ENCODE results near the gene SMCHD1. TPM values are rescaled to one million over a fixed set of nuclear protein-coding genes. Genes with fewer than 3 reads are reported as not detected.

The SMCHD1 gene
- total RNA-seq, 1 experiment from 2014 or later, result 48.6 TPM

GRCh38 chr18:2683055-2683454 lies 27.5 kb downstream of the SMCHD1 start:
- no peaks in the 10 kb centered on the region for H3K9me2 ChIP-seq (ENCODE audit: insufficient read depth)
- H2AFZ ChIP-seq (ENCODE audit: low read depth, low read length, poor library complexity, severe bottlenecking), result no peak overlapping the region
- peaks cover 5 to 38% of the 10 kb centered on the region in 2 experiments; a peak in 3 of 4 replicates for H3K36me3 ChIP-seq (ENCODE audit: control insufficient read depth in 1 of 2, insufficient read depth in 2 of 2, low read length in 2 of 2)
- CTCF ChIA-PET, result no interaction called here
- H3K9me3 ChIP-seq (ENCODE audit: control insufficient read depth in 1 of 2, insufficient read depth in 1 of 2, low read depth in 1 of 2, low read length in 2 of 2), result peaks cover 11 to 12% of the 10 kb centered on the region in 2 experiments; a peak in 3 of 4 replicates
- no peak overlapping the region for H3K4me3 ChIP-seq (replicated peaks in 1 of 2; ENCODE audit: low read depth in 1 of 2, low read length in 2 of 2)
- peaks cover 2% of the 10 kb centered on the region; the same call in 1 of the 2 replicates for H4K20me1 ChIP-seq (ENCODE audit: insufficient read depth)
- DNase-seq (ENCODE audit: low read depth, low spot score) (no peak), ATAC-seq (no peak)
- H3K27ac ChIP-seq (ENCODE audit: low read depth, low read length), result no peak overlapping the region
- H3K9ac ChIP-seq (ENCODE audit: low read length), result no peak overlapping the region
- no peaks in the 10 kb centered on the region for H3K27me3 ChIP-seq (ENCODE audit: insufficient read depth, low read length)
- peaks cover 95% of the 10 kb centered on the region for H3K79me2 ChIP-seq (ENCODE audit: insufficient read depth, low read length)
- intact Hi-C loops (cut with micrococcal nuclease), result no loop called here
- H3K4me2 ChIP-seq (ENCODE audit: low read length), result no peak overlapping the region
- POLR2A ChIA-PET, result no interaction called here
- TF ChIP-seq ATF3 (IDR thresholded peaks at IDR 0.05) (no peak), ZBTB33 (IDR thresholded peaks at IDR 0.05; ENCODE audit: extremely low read depth, insufficient replicate concordance, low read length) (no peak), JUND (IDR thresholded peaks at IDR 0.05) (no peak), MAX (IDR thresholded peaks at IDR 0.05) (no peak), ZNF274 (IDR thresholded peaks at IDR 0.05; ENCODE audit: low read depth, low read length) (no peak), EZH2 (IDR thresholded peaks at IDR 0.05) (no peak), POLR2A (IDR thresholded peaks at IDR 0.05; ENCODE audit: borderline replicate concordance, extremely low read depth, insufficient read depth, insufficient read length) (no peak), RAD21 (IDR thresholded peaks at IDR 0.05; ENCODE audit: low read depth) (no peak), TCF7L2 (IDR thresholded peaks at IDR 0.05; ENCODE audit: borderline replicate concordance, extremely low read depth, insufficient read depth, insufficient read length) (no peak), ELF1 (IDR thresholded peaks at IDR 0.05; ENCODE audit: borderline replicate concordance, low read depth) (no peak), EZH2phosphoT487 (IDR thresholded peaks at IDR 0.05; ENCODE audit: borderline replicate concordance) (no peak), SP1 (IDR thresholded peaks at IDR 0.05; ENCODE audit: low read depth) (no peak), POLR2AphosphoS5 (IDR thresholded peaks at IDR 0.05; ENCODE audit: low read depth, low read length) (no peak), SIN3A (IDR thresholded peaks at IDR 0.05; ENCODE audit: low read depth) (no peak)
- no peaks in the 10 kb centered on the region for H3K4me1 ChIP-seq (ENCODE audit: control insufficient read depth in 1 of 2, insufficient read depth in 2 of 2, low read length in 2 of 2)
- no TSS peak for BruUV-seq (replicated peaks)
- RAD21 ChIA-PET (ENCODE audit: low non-redundant PET in 1 of 2, low total read pairs in 2 of 2, uncharacterized antibody in 2 of 2, unreplicated experiment in 2 of 2), result no interaction called here
